Sciatic nerve (tissue), 2 donors: Measurements from ENCODE around the gene BMAL2. TPM values are rescaled to one million over a fixed set of nuclear protein-coding genes. Genes with fewer than 3 reads are reported as not detected.

Source experiments
- ATAC-seq: fragments of 200-7000 bp; cut with Tn5 transposase; one replicate; pipeline ENCODE4 v1.9.1; 2020; ENCODE audit warnings: mild to moderate bottlenecking, moderate library complexity
- DNase-seq: peaks from one replicate; pipeline ENCODE4 v3.0.0-alpha.2; 2020; ENCODE audit warnings: low spot score
- intact Hi-C: fragments of 100-400 bp; cut with DNase I; formaldehyde crosslinking; loops from one replicate; pipeline ENCODE4 v1.14.2; 2022
- total RNA-seq: library from RNA; stranded (reverse); fragmentation: NEBNext Ultra II Directional; extraction: Animal tissue kit (Norgen Biotek cat#: 25700); gene quantifications from one replicate; pipeline ENCODE4 v1.2.1, GENCODE V29; 2021
- donor health status: DM: no; HTN: no; CAD: no.
- donor health status: DM: no; HTN: no; CAD: no.

Gene BMAL2
- total RNA-seq: 5.3 TPM

GRCh38 chr12:27332714-27333402, at the start of gene BMAL2:
Gene BMAL2 (plus strand): TSS chr12:27332836. CDS start chr12:27333073, 237 bp downstream.
- intact Hi-C loops: no loop called here
- peak; percentile 38 for ATAC-seq
- no peak for DNase-seq

GRCh38 chr12:27284021-27284420, 48.6 kb upstream of the BMAL2 start:
- intact Hi-C loops: no loop called here
- ATAC-seq (no peak), DNase-seq (no peak)

- intact Hi-C loops: no loop called here
- ATAC-seq: peak; percentile 61
- no peak for DNase-seq
Observed at GRCh38 chr12:27284751-27285150, 47.9 kb upstream of the BMAL2 start.

GRCh38 chr12:27285403-27285802, 47.2 kb upstream of the BMAL2 start:
- ATAC-seq (no peak), DNase-seq (no peak)
- intact Hi-C loops: no loop called here

- no peak for ATAC-seq
- intact Hi-C loops: no loop called here
- DNase-seq: no peak
Observed at GRCh38 chr12:27289414-27289813, 43.2 kb upstream of the BMAL2 start.

- DNase-seq (no peak), ATAC-seq (no peak)
- intact Hi-C loops: no loop called here
Observed at GRCh38 chr12:27290501-27291168, 42.0 kb upstream of the BMAL2 start.

- no peak for DNase-seq
- ATAC-seq: no peak
- intact Hi-C loops: no loop called here
Observed at GRCh38 chr12:27291862-27292261, 40.8 kb upstream of the BMAL2 start.

- ATAC-seq: no peak
- intact Hi-C loops: no loop called here
- no peak for DNase-seq
Observed at GRCh38 chr12:27292718-27293117, 39.9 kb upstream of the BMAL2 start.

- intact Hi-C loops: no loop called here
- peak; percentile 36 for ATAC-seq
- no peak for DNase-seq
Observed at GRCh38 chr12:27293463-27293862, 39.2 kb upstream of the BMAL2 start.

- ATAC-seq: no peak
- intact Hi-C loops: no loop called here
- no peak for DNase-seq
Observed at GRCh38 chr12:27296674-27297073, 36.0 kb upstream of the BMAL2 start.

GRCh38 chr12:27297566-27297965, 35.1 kb upstream of the BMAL2 start:
- ATAC-seq (no peak), DNase-seq (no peak)
- intact Hi-C loops: no loop called here

- DNase-seq: no peak
- no peak for ATAC-seq
- intact Hi-C loops: no loop called here
Observed at GRCh38 chr12:27299102-27299501, 33.5 kb upstream of the BMAL2 start.

GRCh38 chr12:27300226-27300625, 32.4 kb upstream of the BMAL2 start:
- intact Hi-C loops: loop anchor here (10.0 kb wide), 1 partner anchor 285 kb away; the partner anchor contains the start of gene TM7SF3
- DNase-seq: no peak
- no peak for ATAC-seq

GRCh38 chr12:27303139-27304111, 29.2 kb upstream of the BMAL2 start:
- intact Hi-C loops: loop anchor here (10.0 kb wide), 1 partner anchor 289 kb away; the partner anchor contains the start of gene TM7SF3
- DNase-seq (no peak), ATAC-seq (peak; percentile 13)

- intact Hi-C loops: loop anchor here (10.0 kb wide), 1 partner anchor 290 kb away; the partner anchor contains the start of gene TM7SF3
- ATAC-seq (no peak), DNase-seq (no peak)
Observed at GRCh38 chr12:27304856-27305255, 27.8 kb upstream of the BMAL2 start.

GRCh38 chr12:27305673-27306456, 26.8 kb upstream of the BMAL2 start:
- ATAC-seq: peak; percentile 63
- intact Hi-C loops: loop anchor here (10.0 kb wide), 1 partner anchor 291 kb away; the partner anchor contains the start of gene TM7SF3

GRCh38 chr12:27309293-27309994, 23.2 kb upstream of the BMAL2 start:
- intact Hi-C loops: loop anchor here (10.0 kb wide), 1 partner anchor 295 kb away; the partner anchor contains the start of gene TM7SF3
- DNase-seq (no peak), ATAC-seq (no peak)

More at GRCh38 chr12:27305673-27306456, 26.8 kb upstream of the BMAL2 start:
- no peak for DNase-seq

GRCh38 chr12:27309995-27310315, 22.7 kb upstream of the BMAL2 start:
- DNase-seq: no peak
- intact Hi-C loops: loop anchor here (10.0 kb wide), 1 partner anchor 295 kb away; the partner anchor contains the start of gene TM7SF3
- ATAC-seq: no peak
